OCI-LY7 (cell line): ENCODE results near the gene GRIA4.

Experiments
- CTCF ChIP-seq: fragments of 200-600 bp; sonication (generic); conservative IDR thresholded peaks from 2 replicates; pipeline ENCODE4 v1.5.1; 2014; ENCODE audit warnings: mild to moderate bottlenecking, antibody characterized with exemption, low read length, moderate library complexity, mixed read lengths
- EZH2phosphoT487 ChIP-seq: fragments of 200-600 bp; sonication (generic); IDR thresholded peaks from 2 replicates; pipeline ENCODE4 v1.6.1; 2018; ENCODE audit warnings: low read depth, borderline replicate concordance, mild to moderate bottlenecking, mixed run types, antibody characterized with exemption, low read length, moderate library complexity, mixed read lengths

- no peak for TF ChIP-seq CTCF
- TF ChIP-seq EZH2phosphoT487, result no peak
These were observed 420.7 kb downstream of the GRIA4 start for GRCh38 chr11:106030609-106031008.
